Glomerular visceral epithelial cell (primary cell): ENCODE measurements around the gene KREMEN1.

Source experiments
- DNase-seq: peaks from one replicate; pipeline ENCODE4 v3.0.0-alpha.2; 2016; ENCODE audit errors: extremely low spot score

Gene KREMEN1

DNA sequence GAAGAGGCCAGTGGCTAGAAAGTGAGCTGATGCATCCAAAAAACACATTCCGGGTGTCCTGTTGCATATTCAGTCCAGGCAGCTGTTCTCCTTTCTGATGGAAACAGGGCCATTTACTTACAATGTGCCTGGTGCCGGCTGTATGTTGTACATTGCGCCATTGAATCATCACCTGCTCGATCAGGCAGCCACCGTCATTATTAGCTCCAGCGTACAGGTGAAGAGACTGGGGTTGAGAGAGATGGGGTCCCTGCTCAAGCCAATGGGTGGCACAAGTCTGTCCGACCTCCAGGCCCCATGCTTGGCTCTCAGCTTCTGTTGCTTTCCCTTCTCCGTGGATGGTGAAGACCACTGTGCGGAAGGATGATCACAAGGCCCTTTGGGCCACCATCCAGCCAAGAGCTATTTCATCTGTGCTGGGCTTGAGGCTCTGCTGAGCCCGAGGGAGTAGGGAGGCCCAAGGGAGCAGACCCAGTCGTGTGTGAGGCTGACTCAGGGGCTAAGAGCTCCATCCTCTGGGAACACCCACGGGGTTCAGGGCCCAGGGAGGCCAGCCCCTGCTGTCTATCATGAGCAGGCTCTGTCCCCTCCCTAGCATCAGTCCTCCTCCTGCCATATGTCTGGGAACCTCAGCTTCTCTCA lies 112.1 kb downstream of the KREMEN1 start:
- DNase-seq, result no peak

DNA sequence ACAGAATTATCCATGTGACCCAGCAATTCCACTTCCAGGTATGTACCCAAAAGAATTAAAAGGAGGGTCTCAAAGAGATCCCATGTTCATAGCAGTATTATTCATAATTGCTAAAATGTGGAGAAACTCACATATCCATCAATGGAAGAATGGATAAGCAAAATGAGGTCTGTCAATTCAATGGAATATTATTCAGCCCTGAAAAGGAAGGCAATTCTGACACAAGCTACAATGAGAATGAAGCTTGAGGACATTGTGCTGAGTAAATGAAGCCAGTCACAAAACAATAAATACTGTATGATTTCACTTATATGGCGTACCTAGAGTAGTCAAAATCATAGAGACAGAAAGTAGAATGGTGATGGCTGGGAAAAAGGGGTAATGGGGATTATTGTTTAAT lies 113.5 kb downstream of the KREMEN1 start:
- no peak for DNase-seq

GRCh38 chr22:29187831-29188230 lies 115.0 kb downstream of the KREMEN1 start:
- no peak for DNase-seq

DNA sequence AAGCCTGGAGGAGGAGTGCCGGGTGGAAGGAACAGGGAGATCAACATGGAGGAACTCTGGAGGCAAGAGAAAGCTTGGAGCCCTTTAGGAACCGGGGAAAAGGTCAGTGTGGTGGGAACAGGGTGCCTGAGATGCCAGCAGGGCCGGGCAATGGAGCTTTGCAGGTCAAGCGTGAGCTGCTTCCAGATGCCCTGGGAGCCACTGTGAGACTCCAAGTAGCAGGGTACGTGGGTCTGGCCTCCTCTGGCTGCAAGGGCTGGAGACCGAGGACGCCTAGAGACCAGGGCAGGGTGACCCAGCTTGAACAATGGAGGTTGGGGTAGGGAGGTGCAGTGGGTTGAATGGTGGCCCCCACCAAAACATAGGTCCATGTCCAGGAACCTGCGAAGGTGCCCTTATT lies 117.2 kb downstream of the KREMEN1 start:
- no peak for DNase-seq

DNA sequence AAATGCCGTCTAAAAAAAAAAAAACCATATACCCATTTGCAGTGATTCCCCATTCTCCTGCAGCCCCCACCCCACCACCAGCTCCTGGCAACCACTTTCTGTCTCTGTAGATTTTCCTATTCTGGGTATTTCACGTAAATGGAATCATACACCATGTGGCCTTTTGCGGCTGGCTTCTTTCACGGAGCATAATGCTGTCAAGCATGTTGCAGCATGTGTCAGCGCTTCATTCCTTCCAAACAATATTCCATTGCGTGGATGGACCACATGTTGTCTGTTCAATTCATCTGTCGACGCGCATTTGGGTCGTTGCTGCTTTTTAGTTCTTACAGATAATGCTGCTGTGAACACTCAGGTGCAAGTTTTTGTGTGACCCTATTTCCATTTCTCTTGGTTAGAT lies 118.1 kb downstream of the KREMEN1 start:
- DNase-seq, result no peak

GRCh38 chr22:29193021-29193420 lies 120.2 kb downstream of the KREMEN1 start:
- DNase-seq, result no peak

DNA sequence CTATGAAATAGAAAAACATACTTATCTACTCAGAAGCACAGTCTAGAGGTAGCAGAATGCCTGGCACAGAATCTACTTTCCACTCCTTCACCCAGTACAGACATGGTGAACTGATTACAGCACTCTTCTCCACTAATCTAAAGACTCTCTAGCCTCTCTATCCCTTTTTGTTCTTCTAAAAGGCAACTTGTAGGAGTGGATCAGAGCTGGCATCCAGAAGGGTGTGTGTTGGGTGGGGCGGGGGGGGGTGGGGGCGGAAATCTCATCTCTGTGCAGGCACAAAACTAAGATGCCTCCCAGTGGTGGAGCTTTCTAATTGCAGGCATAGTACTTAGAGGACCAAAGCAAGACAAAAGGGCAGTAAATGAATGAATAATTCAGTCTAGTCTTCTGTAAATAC lies 121.3 kb downstream of the KREMEN1 start:
- DNase-seq, result no peak

GRCh38 chr22:29195118-29195963 lies 122.5 kb downstream of the KREMEN1 start:
- no peak for DNase-seq

GRCh38 chr22:29195964-29196666 lies 123.3 kb downstream of the KREMEN1 start:
- no peak for DNase-seq

DNA sequence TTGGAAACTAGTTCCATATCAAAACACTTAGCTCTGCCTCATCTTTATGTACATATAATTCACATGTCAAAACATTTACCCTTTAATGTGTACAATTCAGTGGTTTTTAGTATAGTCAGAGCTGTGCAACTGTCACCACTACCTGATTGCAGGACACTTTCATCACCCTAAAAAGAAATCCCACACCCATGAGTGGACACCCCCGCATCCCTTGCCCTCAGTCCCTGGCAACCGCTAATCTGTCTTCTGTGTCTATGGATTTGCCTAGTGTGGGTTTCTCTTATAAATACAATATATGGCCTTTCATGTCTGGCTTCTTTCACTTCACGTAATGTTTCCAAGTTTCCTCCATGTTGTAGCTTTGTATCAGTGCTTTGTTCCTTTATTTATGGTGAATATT lies 124.3 kb downstream of the KREMEN1 start:
- no peak for DNase-seq

GRCh38 chr22:29198240-29198639 lies 125.4 kb downstream of the KREMEN1 start:
- DNase-seq, result no peak

DNA sequence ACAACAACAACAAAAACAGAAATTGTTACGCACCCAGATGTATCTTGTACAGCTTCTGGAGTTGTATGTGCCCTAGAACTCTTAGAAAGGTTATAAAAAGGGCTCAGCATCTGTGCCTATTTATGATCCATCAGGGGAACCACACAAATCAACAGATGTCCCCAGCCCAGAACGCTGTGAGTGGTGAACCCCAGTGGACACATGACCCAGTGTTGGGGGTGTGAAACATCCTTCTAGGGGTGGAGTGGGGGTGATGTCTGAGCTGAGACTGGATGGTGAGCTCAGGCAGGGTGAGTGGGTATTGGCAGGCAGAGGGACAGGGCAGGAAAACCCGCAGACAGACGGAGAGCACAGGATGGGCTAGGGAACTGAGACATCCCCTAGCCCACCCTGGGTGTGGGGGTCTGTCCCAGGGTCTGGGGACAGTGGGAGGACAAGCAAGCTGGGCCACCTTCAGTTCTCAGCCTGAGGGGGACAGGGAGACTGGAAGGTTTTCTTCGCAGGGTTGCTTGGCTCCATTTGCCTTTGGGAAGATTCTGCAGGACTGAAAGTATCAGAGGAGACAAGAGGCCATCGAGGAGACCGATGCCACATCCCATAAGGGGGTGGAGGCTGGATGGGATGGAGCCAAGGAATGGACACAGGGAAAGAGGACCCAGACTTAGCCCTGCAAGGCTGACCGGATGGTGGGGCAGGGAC lies 127.0 kb downstream of the KREMEN1 start:
- DNase-seq, result no peak

DNA sequence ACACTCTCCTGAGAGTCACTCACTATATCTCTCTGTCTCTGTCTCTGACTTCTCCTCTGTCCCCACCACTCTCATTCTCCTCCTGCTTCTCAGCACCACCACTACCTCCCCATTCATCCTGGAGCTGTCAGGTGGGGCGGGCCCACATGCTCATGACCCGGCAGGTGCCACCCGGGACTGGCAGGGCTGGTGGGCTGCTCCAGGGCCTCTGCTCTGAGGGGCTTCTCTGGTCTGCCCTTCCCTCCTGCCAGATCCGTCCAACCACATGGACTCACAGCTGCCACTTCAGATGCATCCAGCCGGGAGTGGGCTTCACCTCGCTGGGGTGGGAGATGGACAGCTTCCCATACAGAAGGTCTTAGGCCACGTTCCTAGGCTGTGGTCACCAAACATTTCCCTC lies 128.1 kb downstream of the KREMEN1 start:
- no peak for DNase-seq

GRCh38 chr22:29201782-29202181 lies 128.9 kb downstream of the KREMEN1 start:
- DNase-seq, result no peak

DNA sequence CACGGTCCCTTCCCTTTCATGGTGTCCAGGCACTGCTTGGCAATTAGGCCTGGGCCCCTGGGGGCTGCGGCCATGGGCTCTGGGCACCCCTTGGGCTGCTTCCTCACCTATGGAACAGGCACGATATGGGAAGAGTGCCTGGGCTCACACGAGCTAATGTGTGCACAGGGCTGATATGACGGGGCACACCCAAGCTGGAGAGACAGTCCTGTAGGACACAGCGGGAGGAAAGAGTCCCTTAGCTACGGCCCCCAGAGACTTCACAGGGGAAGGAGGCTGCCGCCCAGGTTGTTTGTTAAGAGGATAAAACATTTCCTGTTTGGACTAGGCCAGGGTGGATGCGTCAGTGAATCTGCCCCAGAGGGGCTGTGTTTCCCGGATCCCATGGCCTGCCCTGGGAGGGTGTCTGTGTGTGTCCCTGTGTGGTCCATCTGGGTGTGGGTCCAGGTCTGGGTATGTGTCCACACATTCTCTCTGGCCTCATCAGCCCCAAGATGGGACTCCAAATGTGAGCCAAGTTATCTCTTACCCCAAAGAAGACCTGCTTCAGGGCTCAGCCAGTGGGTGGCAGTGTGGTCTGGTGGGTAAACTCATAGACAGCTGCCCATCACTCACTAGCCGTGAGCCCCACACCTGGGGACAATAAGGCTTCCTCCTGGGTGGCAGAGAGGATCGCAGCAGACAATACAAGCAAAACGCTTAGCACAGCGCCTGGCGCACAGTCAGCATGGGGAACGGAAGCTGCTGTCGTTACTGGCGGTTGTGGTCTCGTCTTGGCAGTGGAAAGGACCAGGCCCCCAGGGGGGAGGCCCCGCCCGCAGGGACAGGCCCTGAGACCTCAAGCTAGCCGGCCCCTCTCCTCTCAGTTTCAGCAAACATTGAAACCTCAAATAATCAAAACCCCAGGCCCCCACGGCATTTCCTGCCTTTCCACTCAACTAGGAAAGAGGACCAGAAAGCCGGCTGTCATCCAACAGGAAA lies 129.7 kb downstream of the KREMEN1 start:
- no peak for DNase-seq

- DNase-seq, result no peak
Observed at GRCh38 chr22:29203488-29204454, 130.9 kb downstream of the KREMEN1 start.

- DNase-seq, result no peak
Observed at GRCh38 chr22:29204455-29205183, 131.8 kb downstream of the KREMEN1 start.

- no peak for DNase-seq
Observed at GRCh38 chr22:29205252-29205593, 132.4 kb downstream of the KREMEN1 start.
